Endothelial cell of umbilical vein (primary cell): Measurements from ENCODE around the gene SSH3. TPM values are rescaled to one million over a fixed set of nuclear protein-coding genes. Genes with fewer than 3 reads are reported as not detected.

Experiments used
- BruUV-seq: library from RNA; stranded (reverse); fragments of 400-500 nt; replicated peaks from 2 replicates; lab custom pipeline; 2021; lab: Mats Ljungman, UMichigan
- CTCF ChIA-PET: fragments of 300-600, 350-600 bp; sonication (Branson Sonifier 250); formaldehyde crosslinking; loops from one replicate; lab custom pipeline; 2021; ENCODE audit warnings: antibody characterized with exemption, inconsistent platforms; lab: Charles Lee
- POLR2A ChIA-PET: fragments of 300-600, 350-600 bp; sonication (Branson Sonifier 250); formaldehyde crosslinking; loops from one replicate; lab custom pipeline; 2021; ENCODE audit warnings: antibody characterized with exemption, inconsistent platforms; lab: Charles Lee
- DNase-seq: peaks from one replicate; pipeline ENCODE4 v3.0.0-alpha.2; 2011; ENCODE audit warnings: low read depth, low spot score
- FAIRE-seq: peaks from 2 replicates; lab custom pipeline; 2011; peaks lifted over from hg19 to GRCh38; lab: Jason Lieb, UNC
- H2AFZ ChIP-seq: 2 replicates; pipeline ENCODE4 v1.6.0; 2012; ENCODE audit warnings: low read depth, low read length, control low read depth, inconsistent platforms
- H3K27ac ChIP-seq: 2 replicates; pipeline ENCODE4 v1.5.1; 2011; ENCODE audit warnings: low read depth, mild to moderate bottlenecking, control low read depth, low read length, moderate library complexity; ENCODE audit not compliant: insufficient read depth
- H3K27me3 ChIP-seq, 2 experiments: 2 replicates each; pipeline versions ENCODE4 v1.6.0 to v1.6.1; 2011; ENCODE audit warnings: low read length in 2 of 2, mixed read lengths in 1 of 2; ENCODE audit not compliant: control insufficient read depth in 2 of 2, insufficient read depth in 2 of 2
- H3K36me3 ChIP-seq, 2 experiments: 2 replicates in 1 of 2; 3 replicates in 1 of 2; pipeline ENCODE4 v1.5.1; 2011; ENCODE audit warnings: low read length in 2 of 2, mild to moderate bottlenecking in 1 of 2, moderate library complexity in 1 of 2; ENCODE audit not compliant: control insufficient read depth in 2 of 2, insufficient read depth in 2 of 2; ENCODE audit errors: extremely low read depth in 1 of 2
- H3K4me1 ChIP-seq: 3 replicates; pipeline ENCODE4 v1.5.1; 2011; ENCODE audit warnings: mild to moderate bottlenecking, low read length; ENCODE audit not compliant: control insufficient read depth, insufficient read depth; ENCODE audit errors: extremely low read depth
- H3K4me2 ChIP-seq: 2 replicates; pipeline ENCODE4 v1.6.1; 2011; ENCODE audit warnings: low read length, control low read depth, mixed read lengths; ENCODE audit not compliant: insufficient read depth
- H3K4me3 ChIP-seq, 3 experiments: fragments of 200-600 bp in 1 of 3; sonication (generic), shearing (Covaris generic) in 1 of 3; replicated peaks in 1 of 3; 2 replicates each; pipeline ENCODE4 v1.5.1; 2011 to 2016; ENCODE audit warnings: control low read depth in 3 of 3, low read length in 3 of 3, mild to moderate bottlenecking in 2 of 3, inconsistent platforms in 1 of 3, low read depth in 1 of 3, moderate library complexity in 1 of 3; ENCODE audit not compliant: insufficient read depth in 1 of 3
- H3K79me2 ChIP-seq: 2 replicates; pipeline ENCODE4 v1.6.0; 2012; ENCODE audit warnings: low read length, inconsistent platforms; ENCODE audit not compliant: control insufficient read depth, insufficient read depth
- H3K9ac ChIP-seq: replicated peaks from 2 replicates; pipeline ENCODE3; 2011; ENCODE audit warnings: low read length, control low read depth; ENCODE audit not compliant: insufficient read depth; ENCODE audit errors: extremely low read depth
- H3K9me1 ChIP-seq: replicated peaks from 3 replicates; pipeline ENCODE4 v1.6.0; 2011; ENCODE audit warnings: mild to moderate bottlenecking, low read length; ENCODE audit not compliant: control insufficient read depth, insufficient read depth; ENCODE audit errors: extremely low read depth
- H3K9me3 ChIP-seq: replicated peaks from 2 replicates; pipeline ENCODE4 v1.5.1; 2012; ENCODE audit warnings: low read length, inconsistent platforms; ENCODE audit not compliant: control insufficient read depth, insufficient read depth
- H4K20me1 ChIP-seq: replicated peaks from 2 replicates; pipeline ENCODE3; 2011; ENCODE audit warnings: mild to moderate bottlenecking, low read length; ENCODE audit not compliant: control insufficient read depth, insufficient read depth; ENCODE audit errors: extremely low read depth
- CTCF ChIP-seq, 2 donors: IDR thresholded peaks; 1 replicate in 1 of 2; 2 replicates in 1 of 2; pipeline ENCODE4 v1.5.1; 2011; ENCODE audit warnings: low read length in 2 of 2, mild to moderate bottlenecking in 2 of 2, moderate library complexity in 2 of 2, control low read depth in 1 of 2, inconsistent platforms in 1 of 2, low read depth in 1 of 2; ENCODE audit not compliant: insufficient read depth in 1 of 2; ENCODE audit errors: extremely low read depth in 1 of 2
- EZH2 ChIP-seq: IDR thresholded peaks from 2 replicates; pipeline ENCODE4 v1.6.1; 2012; ENCODE audit warnings: borderline replicate concordance, low read depth, mild to moderate bottlenecking, moderate library complexity, low read length, inconsistent platforms; ENCODE audit not compliant: severe bottlenecking
- FOS ChIP-seq: IDR thresholded peaks from 2 replicates; pipeline ENCODE4 v1.6.1; 2011; ENCODE audit warnings: mild to moderate bottlenecking, low read length, moderate library complexity, borderline replicate concordance; ENCODE audit not compliant: insufficient read depth
- GATA2 ChIP-seq: IDR thresholded peaks from 2 replicates; pipeline ENCODE4 v1.7.0; 2011; ENCODE audit warnings: low read depth, mild to moderate bottlenecking, moderate library complexity, mixed read lengths, low read length; ENCODE audit not compliant: insufficient read length, insufficient read depth
- JUN ChIP-seq: IDR thresholded peaks from 2 replicates; pipeline ENCODE4 v1.6.1; 2011; ENCODE audit warnings: borderline replicate concordance, low read depth; ENCODE audit not compliant: insufficient read length, insufficient read depth
- MAX ChIP-seq: IDR thresholded peaks from 2 replicates; pipeline ENCODE4 v1.6.1; 2011; ENCODE audit not compliant: insufficient read depth, insufficient read length
- MYC ChIP-seq: IDR thresholded peaks from one replicate; pipeline ENCODE4 v1.6.1; 2011; ENCODE audit warnings: mild to moderate bottlenecking, low read depth, low read length
- POLR2A ChIP-seq: IDR thresholded peaks from 2 replicates; pipeline ENCODE4 v1.6.1; 2012; ENCODE audit warnings: low read depth, mild to moderate bottlenecking, control low read depth, low read length
- POLR2AphosphoS5 ChIP-seq: IDR thresholded peaks from 2 replicates; pipeline ENCODE4 v1.6.1; 2012; ENCODE audit warnings: low read depth, mild to moderate bottlenecking, control low read depth, low read length, moderate library complexity; ENCODE audit not compliant: insufficient read depth
- dilution Hi-C: fragments of 300-500 bp; cut with MboI; formaldehyde crosslinking; loops from one replicate; pipeline ENCODE4 v1.15.0; 2019; ENCODE audit warnings: low sequenced_read_pairs; ENCODE audit not compliant: extremely low pct_ligation_motif_present
- intact Hi-C: fragments of 100-400 bp; cut with micrococcal nuclease; formaldehyde crosslinking; loops from one replicate; pipeline ENCODE4 v1.10.0; 2022
- polyA plus RNA-seq, 4 experiments: library from polyadenylated mRNA; depleted of rRNA in 3 of 4; stranded (reverse) in 3 of 4; unstranded in 1 of 4; fragments of >200 nt; gene quantifications; 2 replicates each; pipeline versions ENCODE4 v1.2.1 to v1.2.3, GENCODE V29; 2011 to 2012; ENCODE audit warnings: missing spikeins in 1 of 4
- total RNA-seq: library from RNA; stranded (reverse); gene quantifications from 2 replicates; pipeline ENCODE4 v1.2.3, GENCODE V29; 2021

Gene SSH3
- total and polyA plus RNA-seq, 2 donors (not counting 3 experiments of a cell fraction or from before 2014, with no cell fraction given): 14.3 to 16.5 TPM

- no peak overlapping the region for H3K9ac ChIP-seq
- CTCF ChIA-PET: interaction anchor here (0.9 to 2.7 kb wide), 5 partner anchors 8 to 190 kb away, joined by 3 to 12 read pairs (median 5); partner anchors contain the start of gene ANKRD13D
- TF ChIP-seq POLR2A (no peak), GATA2 (no peak), MYC (no peak), POLR2AphosphoS5 (no peak), EZH2 (no peak), JUN (no peak), FOS (no peak), MAX (no peak), CTCF (IDR thresholded peaks at IDR 0.05; ENCODE audit: extremely low read depth in 1 of 2, insufficient read depth in 1 of 2, low read depth in 1 of 2, low read length in 2 of 2) (no peak)
- H3K27ac ChIP-seq: no peak overlapping the region
- no peak for DNase-seq
- peaks cover 89% of the 10 kb centered on the region for H3K79me2 ChIP-seq
- H3K4me3 ChIP-seq: no peak overlapping the region
- H3K4me2 ChIP-seq: no peak overlapping the region
- dilution Hi-C loops (no loop called here), intact Hi-C loops (no loop called here)
- no peaks in the 10 kb centered on the region for H4K20me1 ChIP-seq
- no peaks in the 10 kb centered on the region for H3K9me1 ChIP-seq
- POLR2A ChIA-PET: no interaction called here
- H3K36me3 ChIP-seq: peaks cover 0 to 9% of the 10 kb centered on the region in 2 experiments
- H3K27me3 ChIP-seq: no peaks in the 10 kb centered on the region
- no peak overlapping the region for H2AFZ ChIP-seq
- FAIRE-seq: no peak
- no peaks in the 10 kb centered on the region for H3K9me3 ChIP-seq
- H3K4me1 ChIP-seq: peaks cover 32% of the 10 kb centered on the region
- no TSS peak for BruUV-seq
These were observed 32.2 kb upstream of the SSH3 start for GRCh38 chr11:67271205-67271540.
